Large intestine (tissue), 3 donors: Measurements from ENCODE around the gene PBX2. TPM values are rescaled to one million over a fixed set of nuclear protein-coding genes. Genes with fewer than 3 reads are reported as not detected.
"Not testable (repeated sequence)": the region's sequence is repeated elsewhere in the genome, so short reads cannot be mapped to it uniquely, and the experiment has no call there.

Experiments
- DNase-seq, 2 donors: peaks; one replicate each; pipeline versions ENCODE4 v3.0.0 to v3.0.0-alpha.2; 2013
- H3K27ac ChIP-seq: one replicate; pipeline ENCODE4 v1.5.1; 2013; ENCODE audit warnings: low read length
- H3K27me3 ChIP-seq: 2 replicates; pipeline ENCODE4 v1.6.1; 2013; ENCODE audit warnings: low read length; ENCODE audit not compliant: control insufficient read depth, insufficient read depth
- H3K36me3 ChIP-seq: 2 replicates; pipeline ENCODE4 v1.6.1; 2013; ENCODE audit warnings: low read length; ENCODE audit not compliant: control insufficient read depth, insufficient read depth
- H3K4me1 ChIP-seq: one replicate; pipeline ENCODE4 v1.6.1; 2013; ENCODE audit warnings: low read length; ENCODE audit not compliant: control insufficient read depth, insufficient read depth
- H3K4me3 ChIP-seq: one replicate; pipeline ENCODE4 v1.5.1; 2013; ENCODE audit warnings: low read length
- H3K9me3 ChIP-seq: one replicate; pipeline ENCODE4 v1.6.1; 2013; ENCODE audit warnings: mild to moderate bottlenecking, low read depth, low read length, moderate library complexity; ENCODE audit not compliant: control insufficient read depth
- WGBS: methylation state at CpG from one replicate; pipeline ENCODE4 v1.1.5; 2013; ENCODE audit warnings: low lambda C conversion rate; ENCODE audit not compliant: insufficient coverage; 5-methylcytosine and 5-hydroxymethylcytosine counted together
- polyA plus RNA-seq: library from polyadenylated mRNA; unstranded; fragments of 120-200 nt; gene quantifications from one replicate; pipeline ENCODE4 v1.2.1, GENCODE V29; 2013

The PBX2 gene
- polyA plus RNA-seq, 1 donor = 125 TPM

GRCh38 chr6:32194388-32194787, 4.4 kb upstream of the PBX2 start:
- no peak overlapping the region for H3K4me3 ChIP-seq

GRCh38 chr6:32193096-32193495, 3.1 kb upstream of the PBX2 start:
- Histone ChIP-seq H3K4me1 (peaks cover 39% of the 10 kb centered on the region), H3K27ac (peak overlapping the region; percentile 99)
- H3K27me3 ChIP-seq, H3K9me3 ChIP-seq, H3K4me3 ChIP-seq, H3K36me3 ChIP-seq, DNase-seq: not testable (repeated sequence)
- 91% methylated on average over 4 of the region's 13 CpGs for WGBS

More at GRCh38 chr6:32194388-32194787, 4.4 kb upstream of the PBX2 start:
- Histone ChIP-seq H3K9me3 (no peaks in the 10 kb centered on the region), H3K4me1 (peaks cover 39% of the 10 kb centered on the region), H3K27ac (peak overlapping the region; percentile 85), H3K27me3 (no peaks in the 10 kb centered on the region), H3K36me3 (no peaks in the 10 kb centered on the region)
- no peak for DNase-seq
- WGBS = no CpG with 5 or more reads among the region's 4 CpGs

GRCh38 chr6:32192608-32193039, 2.6 kb upstream of the PBX2 start, which contains the start of gene GPSM3:
Gene GPSM3 (minus strand): TSS chr6:32192643. CDS start chr6:32192513, 130 bp downstream.
- H3K27ac ChIP-seq = peak within 1 kb of the TSS; percentile 99
- DNase-seq = peak; percentile 38 to 69
- peak within 1 kb of the TSS; percentile 88 for H3K4me3 ChIP-seq
- no CpG with 5 or more reads among the region's 5 CpGs for WGBS
- H3K4me1 ChIP-seq = peaks cover 39% of the 10 kb centered on the region
- H3K27me3 ChIP-seq = no peaks in the 10 kb centered on the region
- no peaks in the 10 kb centered on the region for H3K9me3 ChIP-seq
- H3K36me3 ChIP-seq = peaks cover 6% of the 10 kb centered on the region

GRCh38 chr6:32191696-32192607, 1.9 kb upstream of the PBX2 start:
- peak in 1 of 2 donors; percentile 34 for DNase-seq
- H3K9me3 ChIP-seq = no peaks in the 10 kb centered on the region
- no CpG with 5 or more reads among the region's 15 CpGs for WGBS
- H3K36me3 ChIP-seq = peaks cover 12% of the 10 kb centered on the region
- H3K27me3 ChIP-seq = no peaks in the 10 kb centered on the region
- H3K4me1 ChIP-seq = peaks cover 41% of the 10 kb centered on the region
- peak overlapping the region; percentile 99 for H3K27ac ChIP-seq
- peak overlapping the region; percentile 88 for H3K4me3 ChIP-seq

GRCh38 chr6:32190911-32191677, 1.1 kb upstream of the PBX2 start:
- DNase-seq = peak in 1 of 2 donors; percentile 64
- Histone ChIP-seq H3K9me3 (no peaks in the 10 kb centered on the region), H3K4me1 (peaks cover 37% of the 10 kb centered on the region), H3K4me3 (peak overlapping the region; percentile 88), H3K27ac (peak overlapping the region; percentile 99), H3K27me3 (no peaks in the 10 kb centered on the region), H3K36me3 (peaks cover 21% of the 10 kb centered on the region)
- 40% methylated on average over 1 of the region's 8 CpGs for WGBS

- Histone ChIP-seq H3K4me3 (peak overlapping the region; percentile 88), H3K4me1 (peaks cover 32% of the 10 kb centered on the region), H3K27ac (peak overlapping the region; percentile 99), H3K36me3 (peaks cover 25% of the 10 kb centered on the region), H3K9me3 (no peaks in the 10 kb centered on the region), H3K27me3 (no peaks in the 10 kb centered on the region)
- WGBS = no CpG with 5 or more reads among the region's 23 CpGs
- no peak for DNase-seq
Measured at GRCh38 chr6:32189742-32190053, 304 bp downstream of the PBX2 start.

GRCh38 chr6:32189069-32189741, 797 bp downstream of the PBX2 start:
- no peaks in the 10 kb centered on the region for H3K9me3 ChIP-seq
- no peak for DNase-seq
- H3K4me3 ChIP-seq = peak overlapping the region; percentile 88
- WGBS = 0% methylated on average over 1 of the region's 10 CpGs
- H3K4me1 ChIP-seq = peaks cover 30% of the 10 kb centered on the region
- no peaks in the 10 kb centered on the region for H3K27me3 ChIP-seq
- H3K36me3 ChIP-seq = peaks cover 27% of the 10 kb centered on the region
- peak overlapping the region; percentile 99 for H3K27ac ChIP-seq

GRCh38 chr6:32188381-32189068, 1.5 kb downstream of the PBX2 start:
- Histone ChIP-seq H3K27me3 (no peaks in the 10 kb centered on the region), H3K4me1 (peaks cover 29% of the 10 kb centered on the region), H3K27ac (peak overlapping the region; percentile 99), H3K9me3 (no peaks in the 10 kb centered on the region), H3K36me3 (peaks cover 34% of the 10 kb centered on the region), H3K4me3 (peak overlapping the region; percentile 88)
- DNase-seq = peak in 1 of 2 donors; percentile 57
- WGBS = no CpG with 5 or more reads among the region's 13 CpGs

GRCh38 chr6:32187725-32188380, 2.1 kb downstream of the PBX2 start:
- Histone ChIP-seq H3K27ac (peak overlapping the region; percentile 99), H3K36me3 (peaks cover 40% of the 10 kb centered on the region), H3K4me1 (peaks cover 25% of the 10 kb centered on the region), H3K4me3 (peak overlapping the region; percentile 88)
- H3K9me3 ChIP-seq, DNase-seq, H3K27me3 ChIP-seq: not testable (repeated sequence)
- no CpG with 5 or more reads among the region's 18 CpGs for WGBS
